GM23248 (cell line): ENCODE results near the gene STX8.

Source experiments
- EZH2 ChIP-seq: fragments of 200-600 bp; sonication (generic); IDR thresholded peaks from 2 replicates; pipeline ENCODE4 v1.6.1; 2018; ENCODE audit warnings: antibody characterized with exemption, mild to moderate bottlenecking; ENCODE audit not compliant: insufficient read depth, poor library complexity, severe bottlenecking
- EZH2phosphoT487 ChIP-seq: fragments of 200-600 bp; sonication (generic); IDR thresholded peaks from 2 replicates; pipeline ENCODE4 v1.6.1; 2018; ENCODE audit warnings: antibody characterized with exemption, moderate library complexity, mild to moderate bottlenecking, low read depth; ENCODE audit not compliant: insufficient read depth

DNA sequence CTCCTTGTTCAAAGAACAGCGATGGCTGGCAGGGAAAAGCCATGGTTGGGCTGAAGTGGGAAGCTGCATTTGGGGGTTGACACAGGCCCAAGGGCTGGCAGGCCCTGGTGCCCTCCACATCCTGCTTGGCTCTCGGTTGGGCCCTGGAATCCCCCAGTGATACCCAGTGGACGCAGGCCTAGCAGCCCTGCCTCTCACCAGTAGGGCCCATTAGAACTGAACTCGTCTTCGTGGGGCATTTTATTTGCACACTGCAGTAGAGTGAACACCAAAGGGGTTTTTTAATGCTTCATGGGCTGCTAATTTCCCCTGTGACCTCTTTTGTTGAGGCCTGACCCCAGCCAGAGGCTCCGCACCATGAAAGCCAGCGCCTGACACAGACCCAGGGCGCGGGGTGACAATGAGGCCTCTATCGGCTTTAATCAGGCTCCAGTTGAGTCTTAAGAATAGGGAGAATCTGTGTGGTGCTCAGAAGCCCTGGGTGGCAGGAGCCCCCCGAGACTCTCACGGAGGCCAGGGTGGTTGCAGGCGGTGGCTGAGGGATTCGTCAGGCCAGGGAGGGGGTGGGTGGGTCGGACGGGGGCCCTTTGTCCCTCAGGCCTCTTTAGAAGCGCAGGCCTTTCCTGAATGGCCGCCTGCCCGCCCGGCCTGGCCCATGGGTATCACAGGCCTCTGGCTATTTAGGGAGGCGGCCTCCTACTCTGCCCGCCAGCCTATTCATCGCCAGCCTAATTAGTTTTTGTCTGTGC, 355.0 kb downstream of the STX8 start:
- TF ChIP-seq EZH2phosphoT487, result no peak
- TF ChIP-seq EZH2, result no peak
